HCT116 (cell line): Measurements from ENCODE around the gene STK39. TPM values are rescaled to one million over a fixed set of nuclear protein-coding genes. Genes with fewer than 3 reads are reported as not detected.

Source experiments
- ATAC-seq: fragments of 200-7000 bp; cut with Tn5 transposase; 2 replicates; pipeline ENCODE4 v1.9.1; 2020; ENCODE audit warnings: mild to moderate bottlenecking, moderate library complexity
- BruUV-seq: library from RNA; stranded (reverse); fragments of 400-500 nt; replicated peaks from 2 replicates; lab custom pipeline; 2021; lab: Mats Ljungman, UMichigan
- CTCF ChIA-PET: fragments of 300-600 bp; sonication (Branson Sonifier 250); formaldehyde crosslinking; loops from one replicate; lab custom pipeline; 2021; ENCODE audit warnings: antibody characterized with exemption; lab: Charles Lee
- POLR2A ChIA-PET: fragments of 300-600, 350-600 bp; sonication (Branson Sonifier 250); formaldehyde crosslinking; loops from one replicate; lab custom pipeline; 2021; ENCODE audit warnings: antibody characterized with exemption; lab: Charles Lee
- RAD21 ChIA-PET, 2 experiments: fragments of 300-600 bp; sonication (Branson Sonifier 250); formaldehyde crosslinking; loops; one replicate each; lab custom pipeline; 2023; ENCODE audit warnings: low total read pairs in 2 of 2; ENCODE audit not compliant: uncharacterized antibody in 2 of 2, unreplicated experiment in 2 of 2, low non-redundant PET in 1 of 2; lab: Charles Lee
- DNase-seq: peaks from one replicate; pipeline ENCODE4 v3.0.0-alpha.2; 2010; ENCODE audit warnings: low read depth, low spot score
- H2AFZ ChIP-seq: fragments of 200-600 bp; shearing (Covaris generic), sonication (generic); 2 replicates; pipeline ENCODE4 v1.6.1; 2017; ENCODE audit warnings: low read depth, mixed run types, mixed read lengths, antibody characterized with exemption, low read length; ENCODE audit not compliant: poor library complexity, severe bottlenecking
- H3K27ac ChIP-seq: 2 replicates; pipeline ENCODE4 v1.5.1; 2012; ENCODE audit warnings: low read depth, low read length
- H3K27me3 ChIP-seq: fragments of 200-600 bp; sonication (generic); 2 replicates; pipeline ENCODE4 v1.6.1; 2016; ENCODE audit warnings: mixed run types, low read length, mixed read lengths; ENCODE audit not compliant: insufficient read depth
- H3K36me3 ChIP-seq, 2 experiments: fragments of 200-500 bp in 1 of 2; fragments of 200-600 bp in 1 of 2; sonication (Bioruptor generic) in 1 of 2; sonication (generic) in 1 of 2; 2 replicates each; pipeline versions ENCODE4 v1.5.1 to v1.6.1; 2014 to 2016; ENCODE audit warnings: low read length in 2 of 2, inconsistent platforms in 1 of 2, mixed read lengths in 1 of 2, mixed run types in 1 of 2; ENCODE audit not compliant: insufficient read depth in 2 of 2, control insufficient read depth in 1 of 2
- H3K4me1 ChIP-seq, 2 experiments: fragments of 200-600 bp in 1 of 2; sonication (generic) in 1 of 2; 2 replicates each; pipeline versions ENCODE4 v1.5.1 to v1.6.1; 2012 to 2017; ENCODE audit warnings: low read length in 2 of 2, inconsistent platforms in 1 of 2, mild to moderate bottlenecking in 1 of 2, mixed read lengths in 1 of 2, mixed run types in 1 of 2, moderate library complexity in 1 of 2; ENCODE audit not compliant: insufficient read depth in 2 of 2, control insufficient read depth in 1 of 2
- H3K4me2 ChIP-seq: fragments of 200-600 bp; sonication (generic); 2 replicates; pipeline ENCODE4 v1.6.1; 2017; ENCODE audit warnings: mixed run types, low read length, mixed read lengths
- H3K4me3 ChIP-seq, 2 experiments: fragments of 200-600 bp in 1 of 2; sonication (generic) in 1 of 2; replicated peaks in 1 of 2; 2 replicates each; pipeline ENCODE4 v1.5.1; 2011 to 2016; ENCODE audit warnings: low read length in 2 of 2, control low read depth in 1 of 2, low read depth in 1 of 2, mild to moderate bottlenecking in 1 of 2, mixed read lengths in 1 of 2, mixed run types in 1 of 2
- H3K79me2 ChIP-seq: fragments of 200-600 bp; sonication (generic); 2 replicates; pipeline ENCODE4 v1.6.1; 2017; ENCODE audit warnings: mild to moderate bottlenecking, mixed run types, low read length, moderate library complexity, mixed read lengths; ENCODE audit not compliant: insufficient read depth
- H3K9ac ChIP-seq: fragments of 200-600 bp; sonication (generic); 2 replicates; pipeline ENCODE4 v1.6.1; 2016; ENCODE audit warnings: low read length, mixed read lengths
- H3K9me2 ChIP-seq: fragments of 200-600 bp; sonication (generic), shearing (Covaris generic); 2 replicates; pipeline ENCODE4 v1.6.1; 2017; ENCODE audit warnings: mixed run types, mild to moderate bottlenecking, moderate library complexity; ENCODE audit not compliant: insufficient read depth
- H3K9me3 ChIP-seq, 2 experiments: fragments of 200-500 bp in 1 of 2; fragments of 200-600 bp in 1 of 2; sonication (Bioruptor generic) in 1 of 2; sonication (generic) in 1 of 2; 2 replicates each; pipeline ENCODE4 v1.6.1; 2014 to 2017; ENCODE audit warnings: low read length in 2 of 2, mixed read lengths in 2 of 2, inconsistent platforms in 1 of 2, low read depth in 1 of 2, mild to moderate bottlenecking in 1 of 2, mixed run types in 1 of 2, moderate library complexity in 1 of 2; ENCODE audit not compliant: control insufficient read depth in 1 of 2, insufficient read depth in 1 of 2
- H4K20me1 ChIP-seq: fragments of 200-600 bp; sonication (generic), shearing (Covaris generic); 2 replicates; pipeline ENCODE4 v1.6.1; 2017; ENCODE audit warnings: mixed run types, mild to moderate bottlenecking, moderate library complexity; ENCODE audit not compliant: insufficient read depth
- CBX3 ChIP-seq: IDR thresholded peaks from 2 replicates; pipeline ENCODE4 v1.6.1; 2012; ENCODE audit warnings: low read depth
- CEBPB ChIP-seq: IDR thresholded peaks from 2 replicates; pipeline ENCODE4 v1.6.1; 2012; ENCODE audit warnings: low read depth
- EGR1 ChIP-seq: IDR thresholded peaks from 2 replicates; pipeline ENCODE4 v1.6.1; 2012; ENCODE audit warnings: low read depth
- ELF1 ChIP-seq: IDR thresholded peaks from 2 replicates; pipeline ENCODE4 v1.6.1; 2012; ENCODE audit warnings: low read depth, borderline replicate concordance
- EZH2phosphoT487 ChIP-seq: fragments of 200-600 bp; IDR thresholded peaks from 2 replicates; pipeline ENCODE4 v1.6.1; 2018; ENCODE audit warnings: antibody characterized with exemption, borderline replicate concordance
- JUND ChIP-seq: IDR thresholded peaks from 2 replicates; pipeline ENCODE4 v1.6.1; 2012
- POLR2A ChIP-seq: IDR thresholded peaks from 2 replicates; pipeline ENCODE4 v1.7.0; 2011; ENCODE audit warnings: borderline replicate concordance; ENCODE audit not compliant: insufficient read depth, insufficient read length; ENCODE audit errors: extremely low read depth
- SIN3A ChIP-seq: IDR thresholded peaks from 2 replicates; pipeline ENCODE4 v1.6.1; 2012; ENCODE audit warnings: low read depth
- SP1 ChIP-seq: IDR thresholded peaks from 2 replicates; pipeline ENCODE4 v1.6.1; 2012; ENCODE audit warnings: low read depth
- SRF ChIP-seq: IDR thresholded peaks from 2 replicates; pipeline ENCODE4 v1.6.1; 2012; ENCODE audit warnings: low read depth
- YY1 ChIP-seq: IDR thresholded peaks from 2 replicates; pipeline ENCODE4 v1.6.1; 2011; ENCODE audit warnings: low read length, low read depth, moderate library complexity, mild to moderate bottlenecking; ENCODE audit not compliant: insufficient replicate concordance; ENCODE audit errors: extremely low read depth
- ZBTB33 ChIP-seq: IDR thresholded peaks from 2 replicates; pipeline ENCODE4 v1.6.1; 2011; ENCODE audit warnings: mild to moderate bottlenecking, low read length, moderate library complexity; ENCODE audit not compliant: insufficient replicate concordance; ENCODE audit errors: extremely low read depth
- ZFX ChIP-seq: fragments of 450-650 bp; IDR thresholded peaks from 2 replicates; pipeline ENCODE4 v1.6.1; 2017
- ZNF274 ChIP-seq: fragments of 200-500 bp; sonication (Bioruptor generic); IDR thresholded peaks from 2 replicates; pipeline ENCODE4 v1.6.1; 2014; ENCODE audit warnings: mild to moderate bottlenecking, low read depth, low read length, inconsistent platforms
- intact Hi-C: fragments of 100-400 bp; cut with micrococcal nuclease; formaldehyde crosslinking; loops from 2 replicates; pipeline ENCODE4 v1.10.0; 2022
- total RNA-seq: library from RNA; stranded (reverse); gene quantifications from one replicate; pipeline ENCODE4 v1.2.1, GENCODE V29; 2021; ENCODE audit not compliant: unreplicated experiment
- TF ChIP-seq, protein P1 (sequence below): IDR thresholded peaks from 2 replicates; pipeline ENCODE4 v1.6.1; 2012
- TF ChIP-seq, protein P2 (sequence below): IDR thresholded peaks from 2 replicates; pipeline ENCODE4 v1.6.1; 2012
- TF ChIP-seq, protein P3 (sequence below): IDR thresholded peaks from 2 replicates; pipeline ENCODE4 v1.6.1; 2012; ENCODE audit warnings: low read depth

Gene STK39
- total RNA-seq, 1 experiment from 2014 or later, result 118 TPM

DNA sequence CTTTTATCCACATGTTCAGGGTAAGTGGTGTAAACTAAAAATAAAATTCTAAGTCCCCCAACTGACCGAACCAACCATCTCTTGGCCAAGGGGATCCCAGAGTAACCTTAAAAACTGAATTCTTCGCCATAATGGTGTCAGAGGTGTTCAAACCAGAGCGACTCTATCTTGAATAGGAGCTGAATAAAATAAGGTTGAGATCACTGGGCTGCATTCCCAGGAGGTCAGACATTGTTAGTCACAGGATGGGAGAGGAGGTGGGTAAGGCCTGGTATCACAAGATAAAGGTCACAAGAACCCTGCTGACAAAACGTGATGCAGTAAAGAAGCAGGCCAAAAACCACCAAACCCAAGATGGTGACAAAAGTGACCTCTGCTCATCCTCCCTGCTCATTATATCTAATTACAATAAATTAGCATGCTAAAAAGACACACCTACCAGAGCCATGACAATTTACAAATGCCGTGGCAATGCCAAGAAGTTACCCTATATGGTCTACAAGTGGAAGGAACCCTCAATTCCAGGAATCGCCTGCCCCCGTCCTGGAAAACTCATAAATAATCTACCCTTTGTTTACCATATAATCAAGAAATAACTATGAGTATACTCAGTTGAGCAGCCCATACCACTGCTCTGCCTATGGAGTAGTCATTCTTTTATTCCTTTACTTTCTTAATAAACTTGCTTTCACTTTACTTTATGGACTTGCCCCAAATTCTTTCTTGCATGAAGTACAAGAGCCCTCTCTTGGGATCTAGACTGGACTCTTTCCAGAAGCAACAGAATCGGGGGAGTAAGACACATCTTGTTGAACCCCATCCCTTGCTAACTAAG, 302.4 kb downstream of the STK39 start:
- POLR2A ChIA-PET, result no interaction called here
- RAD21 ChIA-PET, result no interaction called here
- CTCF ChIA-PET, result no interaction called here

More for the DNA sequence above, 302.4 kb downstream of the STK39 start:
- no peaks in the 10 kb centered on the region for H4K20me1 ChIP-seq
- no peak overlapping the region for H3K4me2 ChIP-seq
- H3K9me2 ChIP-seq, result no peaks in the 10 kb centered on the region
- BruUV-seq, result no TSS peak
- no peaks in the 10 kb centered on the region for H3K36me3 ChIP-seq
- TF ChIP-seq ZFX, result no peak
- no peak for TF ChIP-seq ZNF274
- no peak for TF ChIP-seq CEBPB
- TF ChIP-seq, protein P1, sequence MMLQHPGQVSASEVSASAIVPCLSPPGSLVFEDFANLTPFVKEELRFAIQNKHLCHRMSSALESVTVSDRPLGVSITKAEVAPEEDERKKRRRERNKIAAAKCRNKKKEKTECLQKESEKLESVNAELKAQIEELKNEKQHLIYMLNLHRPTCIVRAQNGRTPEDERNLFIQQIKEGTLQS, result no peak
- no peak for TF ChIP-seq EGR1
- TF ChIP-seq SRF, result no peak
- no peak for TF ChIP-seq ZBTB33
- TF ChIP-seq SP1, result no peak
- no peak for TF ChIP-seq CBX3
- TF ChIP-seq ELF1, result no peak
- no peak for TF ChIP-seq POLR2A
- TF ChIP-seq EZH2phosphoT487, result no peak
- TF ChIP-seq, protein P2, sequence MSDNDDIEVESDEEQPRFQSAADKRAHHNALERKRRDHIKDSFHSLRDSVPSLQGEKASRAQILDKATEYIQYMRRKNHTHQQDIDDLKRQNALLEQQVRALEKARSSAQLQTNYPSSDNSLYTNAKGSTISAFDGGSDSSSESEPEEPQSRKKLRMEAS, result no peak
- no peak for TF ChIP-seq YY1
- TF ChIP-seq JUND, result no peak
- TF ChIP-seq, protein P3, sequence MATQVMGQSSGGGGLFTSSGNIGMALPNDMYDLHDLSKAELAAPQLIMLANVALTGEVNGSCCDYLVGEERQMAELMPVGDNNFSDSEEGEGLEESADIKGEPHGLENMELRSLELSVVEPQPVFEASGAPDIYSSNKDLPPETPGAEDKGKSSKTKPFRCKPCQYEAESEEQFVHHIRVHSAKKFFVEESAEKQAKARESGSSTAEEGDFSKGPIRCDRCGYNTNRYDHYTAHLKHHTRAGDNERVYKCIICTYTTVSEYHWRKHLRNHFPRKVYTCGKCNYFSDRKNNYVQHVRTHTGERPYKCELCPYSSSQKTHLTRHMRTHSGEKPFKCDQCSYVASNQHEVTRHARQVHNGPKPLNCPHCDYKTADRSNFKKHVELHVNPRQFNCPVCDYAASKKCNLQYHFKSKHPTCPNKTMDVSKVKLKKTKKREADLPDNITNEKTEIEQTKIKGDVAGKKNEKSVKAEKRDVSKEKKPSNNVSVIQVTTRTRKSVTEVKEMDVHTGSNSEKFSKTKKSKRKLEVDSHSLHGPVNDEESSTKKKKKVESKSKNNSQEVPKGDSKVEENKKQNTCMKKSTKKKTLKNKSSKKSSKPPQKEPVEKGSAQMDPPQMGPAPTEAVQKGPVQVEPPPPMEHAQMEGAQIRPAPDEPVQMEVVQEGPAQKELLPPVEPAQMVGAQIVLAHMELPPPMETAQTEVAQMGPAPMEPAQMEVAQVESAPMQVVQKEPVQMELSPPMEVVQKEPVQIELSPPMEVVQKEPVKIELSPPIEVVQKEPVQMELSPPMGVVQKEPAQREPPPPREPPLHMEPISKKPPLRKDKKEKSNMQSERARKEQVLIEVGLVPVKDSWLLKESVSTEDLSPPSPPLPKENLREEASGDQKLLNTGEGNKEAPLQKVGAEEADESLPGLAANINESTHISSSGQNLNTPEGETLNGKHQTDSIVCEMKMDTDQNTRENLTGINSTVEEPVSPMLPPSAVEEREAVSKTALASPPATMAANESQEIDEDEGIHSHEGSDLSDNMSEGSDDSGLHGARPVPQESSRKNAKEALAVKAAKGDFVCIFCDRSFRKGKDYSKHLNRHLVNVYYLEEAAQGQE, result no peak
- no peak for TF ChIP-seq SIN3A
- TF ChIP-seq, all 23 proteins: peak for 0
- intact Hi-C loops, result no loop called here
- no peaks in the 10 kb centered on the region for H3K9me3 ChIP-seq
- H3K27ac ChIP-seq, result no peak overlapping the region
- H2AFZ ChIP-seq, result no peak overlapping the region
- no peak for DNase-seq
- peaks cover 9% of the 10 kb centered on the region; the same call in 1 of the 2 replicates for H3K27me3 ChIP-seq
- no peak overlapping the region for H3K9ac ChIP-seq
- H3K4me1 ChIP-seq, result no peaks in the 10 kb centered on the region
- no peaks in the 10 kb centered on the region for H3K79me2 ChIP-seq
- no peak for ATAC-seq
- no peak overlapping the region for H3K4me3 ChIP-seq
